GM21723 (cell line): Measurements from ENCODE around the gene CACNA1F.

ENCODE experiments used
- ATAC-seq: cut with Tn5 transposase; IDR thresholded peaks from one replicate; pipeline ENCODE4 v1.9.1; 2021; ENCODE audit warnings: mild to moderate bottlenecking, moderate library complexity; ENCODE audit not compliant: unreplicated experiment

Gene CACNA1F

GRCh38 chrX:49257846-49258748, 25.0 kb upstream of the CACNA1F start:
- ATAC-seq = no peak

DNA sequence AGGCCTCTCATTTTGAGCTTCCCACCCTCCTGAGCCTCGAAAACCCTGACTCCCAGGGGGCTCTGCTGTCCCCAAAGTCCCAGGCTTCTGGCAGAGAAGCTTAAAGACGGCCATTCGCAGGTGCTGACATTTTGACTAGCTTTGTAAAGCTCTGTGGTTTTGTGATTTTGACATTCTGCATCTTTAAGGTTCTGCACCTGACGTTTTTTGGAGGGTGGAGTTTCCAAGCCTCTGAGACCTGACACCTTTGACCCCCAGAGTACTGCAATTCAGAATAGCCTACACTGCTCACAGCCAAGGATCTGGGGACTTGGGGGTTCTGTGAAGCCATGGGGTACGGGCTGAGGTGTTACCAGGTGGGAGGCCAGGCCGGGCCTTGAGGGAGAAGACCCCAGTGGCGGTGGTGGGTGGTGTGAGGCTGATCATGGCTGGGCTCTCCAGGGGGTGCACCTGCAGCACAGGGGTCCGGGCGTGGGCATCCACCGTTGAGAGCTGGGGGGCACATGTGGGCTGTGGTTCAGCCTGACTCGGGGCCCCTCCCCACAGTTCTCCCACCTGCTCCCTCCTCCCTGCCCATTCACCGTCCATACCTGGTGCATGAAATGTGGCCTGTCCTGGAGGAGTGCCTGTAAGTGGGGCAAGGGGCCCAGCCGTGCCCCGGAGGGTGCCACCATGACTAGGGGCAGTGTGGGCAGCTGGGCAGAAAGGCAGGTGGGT, 24.1 kb upstream of the CACNA1F start:
- no peak for ATAC-seq

DNA sequence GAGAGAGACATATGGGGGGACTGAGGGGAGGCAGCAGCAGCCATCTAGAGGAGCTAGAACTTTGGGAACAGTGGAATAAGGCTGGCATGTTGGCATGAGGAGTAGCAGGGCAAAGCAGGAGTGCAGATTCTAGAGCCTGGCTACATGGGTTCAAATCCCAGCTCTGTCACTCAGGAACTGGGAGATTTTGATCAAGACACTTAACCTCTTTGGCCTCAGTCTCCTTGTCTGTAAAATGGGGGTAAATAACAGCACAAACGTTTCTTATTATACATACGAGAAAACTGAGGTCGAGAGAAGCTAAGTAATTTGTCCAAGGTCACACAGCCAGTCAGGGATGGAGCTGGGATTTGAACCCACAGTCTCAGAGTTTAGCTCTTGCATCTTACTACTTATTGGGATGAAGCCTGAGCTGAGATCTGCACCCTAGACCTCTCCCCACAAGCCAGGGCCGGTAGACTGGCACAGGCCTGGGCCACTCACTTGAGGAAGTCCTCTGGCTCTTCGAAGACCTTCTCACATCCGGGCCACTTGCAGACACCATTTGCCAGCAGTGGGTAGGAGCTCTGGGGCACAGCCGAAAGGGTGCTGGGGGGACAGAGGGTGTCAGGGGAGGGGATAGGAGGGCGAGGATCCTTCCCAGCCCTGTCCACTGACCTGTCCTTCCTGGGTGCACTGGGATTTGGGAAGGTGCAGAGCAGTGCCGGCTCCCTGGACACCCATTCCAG, 23.3 kb upstream of the CACNA1F start:
- ATAC-seq = no peak

- ATAC-seq = no peak
These were observed 21.5 kb upstream of the CACNA1F start for GRCh38 chrX:49254639-49255038.

GRCh38 chrX:49251325-49251724, 18.2 kb upstream of the CACNA1F start:
- no peak for ATAC-seq

DNA sequence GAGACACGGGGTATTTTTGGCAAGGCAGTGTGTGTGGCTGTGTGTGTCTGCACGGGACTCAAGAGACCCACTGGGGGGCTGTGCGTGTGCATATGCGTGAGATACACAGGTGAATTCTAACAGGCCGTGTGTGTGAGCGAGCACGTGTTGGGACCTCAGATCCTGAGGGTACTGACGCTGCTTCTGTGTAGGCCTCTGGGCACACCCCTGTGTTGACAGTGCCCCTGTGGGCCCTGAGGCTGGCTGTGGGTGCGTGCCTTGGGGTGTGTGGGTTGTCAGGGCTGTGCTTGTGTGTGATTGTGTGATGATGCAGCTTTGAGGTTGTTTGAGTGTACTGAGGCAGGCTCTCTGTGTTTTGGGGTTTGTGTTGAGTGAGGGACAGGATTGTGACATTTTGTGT, 17.4 kb upstream of the CACNA1F start:
- no peak for ATAC-seq

DNA sequence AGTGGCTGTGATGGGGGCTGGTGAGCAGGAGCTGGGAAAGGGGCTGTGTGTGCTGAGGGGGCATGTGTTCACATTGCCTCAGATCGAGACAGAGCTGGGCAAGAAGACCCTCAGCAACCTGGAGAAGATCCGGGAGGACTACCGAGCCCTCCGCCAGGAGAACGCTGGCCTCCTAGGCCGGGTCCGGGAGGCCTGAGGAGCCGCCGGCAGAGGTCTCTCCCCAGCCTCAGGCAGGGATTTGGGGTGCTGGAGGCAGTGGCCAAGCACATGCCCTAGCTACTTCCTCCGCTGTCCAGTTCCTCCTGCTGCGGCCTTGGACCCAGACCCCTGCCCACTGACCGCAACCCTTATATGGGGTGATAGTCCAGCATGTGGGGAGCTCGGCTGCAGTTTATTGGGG, 16.9 kb upstream of the CACNA1F start:
- ATAC-seq = no peak

DNA sequence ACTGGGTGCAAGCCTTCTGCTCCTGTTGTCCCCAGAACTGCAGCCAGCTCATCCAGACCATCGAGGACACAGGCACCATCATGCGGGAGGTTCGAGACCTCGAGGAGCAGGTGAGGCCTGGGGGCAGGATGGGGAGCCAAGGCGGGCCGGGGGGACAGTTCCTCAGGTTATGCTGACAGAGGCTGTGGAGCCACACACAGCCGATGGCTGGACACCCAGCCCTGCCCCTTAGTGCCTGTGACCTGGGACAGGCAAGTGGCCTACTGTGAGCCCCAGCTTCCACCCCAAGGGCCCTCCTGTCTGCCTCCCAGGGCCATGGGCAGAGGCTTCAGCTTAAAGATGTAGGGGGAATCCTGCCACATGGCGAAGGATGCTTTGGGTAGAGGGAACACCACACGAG, 16.5 kb upstream of the CACNA1F start:
- no peak for ATAC-seq

DNA sequence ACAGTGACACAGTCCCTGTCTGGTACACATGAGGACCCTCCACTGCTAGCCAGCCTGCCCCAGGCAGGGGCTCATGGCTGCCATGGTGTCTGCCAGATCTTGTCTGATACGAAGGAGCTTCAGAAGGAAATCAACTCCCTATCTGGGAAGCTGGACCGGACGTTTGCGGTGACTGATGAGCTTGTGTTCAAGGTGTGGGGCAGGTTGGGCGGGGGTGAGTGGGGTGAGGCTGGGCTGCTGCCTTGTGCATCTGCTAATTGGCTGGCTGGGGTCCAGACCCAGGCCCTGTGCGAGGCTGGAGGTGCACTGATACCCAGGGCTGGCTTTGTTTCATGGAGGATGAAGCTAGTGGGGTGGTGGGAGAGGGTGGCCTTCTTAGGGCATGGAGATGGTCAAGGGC, 15.9 kb upstream of the CACNA1F start:
- no peak for ATAC-seq

DNA sequence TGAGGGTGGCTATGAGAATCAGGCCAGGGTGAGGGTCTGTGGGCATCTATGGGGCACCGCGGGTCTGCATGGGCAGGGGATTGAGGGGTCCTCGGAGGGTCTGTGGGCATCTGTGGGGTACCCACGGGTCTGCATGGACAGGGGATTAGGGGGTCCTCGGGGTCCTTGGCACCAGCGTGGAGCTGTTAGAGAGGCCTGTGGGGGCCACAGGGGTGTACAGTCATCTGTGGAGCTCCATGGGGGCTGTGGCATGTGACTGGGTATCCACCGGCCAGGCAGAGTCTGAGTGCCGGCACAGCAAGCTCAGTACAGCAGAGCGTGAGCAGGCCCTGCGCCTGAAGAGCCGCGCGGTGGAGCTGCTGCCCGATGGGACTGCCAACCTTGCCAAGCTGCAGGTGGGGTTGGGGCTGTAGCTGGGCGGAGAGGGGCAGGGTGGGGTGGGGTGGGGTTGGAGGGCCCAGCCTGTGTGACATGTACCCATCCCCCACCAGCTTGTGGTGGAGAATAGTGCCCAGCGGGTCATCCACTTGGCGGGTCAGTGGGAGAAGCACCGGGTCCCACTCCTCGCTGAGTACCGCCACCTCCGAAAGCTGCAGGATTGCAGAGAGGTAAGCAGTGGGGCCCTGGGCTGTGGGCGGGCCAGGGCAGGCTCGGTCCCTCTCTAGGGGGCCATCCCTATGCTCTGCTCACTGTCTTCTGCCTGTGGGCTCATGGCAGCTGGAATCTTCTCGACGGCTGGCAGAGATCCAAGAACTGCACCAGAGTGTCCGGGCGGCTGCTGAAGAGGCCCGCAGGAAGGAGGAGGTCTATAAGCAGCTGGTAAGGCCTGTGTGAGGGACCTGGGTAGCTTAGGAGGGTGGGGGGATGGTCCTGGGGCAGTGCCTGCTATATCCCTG, 15.0 kb upstream of the CACNA1F start:
- ATAC-seq = no peak

DNA sequence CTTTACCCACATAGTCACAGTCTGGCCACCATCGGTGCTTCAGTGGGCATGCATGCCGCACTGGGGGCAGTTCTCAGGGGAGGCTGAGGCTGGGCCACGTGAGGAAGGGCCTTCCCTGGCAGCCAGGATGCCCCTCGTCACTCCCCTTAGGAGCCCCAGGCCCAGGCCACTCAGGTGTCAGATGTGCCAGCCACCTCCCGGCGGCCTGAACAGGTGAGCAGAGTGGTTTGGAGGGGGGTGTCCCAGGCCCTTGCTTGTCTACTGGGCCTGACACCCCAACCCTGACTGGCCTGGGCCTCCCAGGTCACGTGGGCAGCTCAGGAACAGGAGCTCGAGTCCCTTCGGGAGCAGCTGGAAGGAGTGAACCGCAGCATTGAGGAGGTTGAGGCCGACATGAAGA, 14.2 kb upstream of the CACNA1F start:
- ATAC-seq = no peak

DNA sequence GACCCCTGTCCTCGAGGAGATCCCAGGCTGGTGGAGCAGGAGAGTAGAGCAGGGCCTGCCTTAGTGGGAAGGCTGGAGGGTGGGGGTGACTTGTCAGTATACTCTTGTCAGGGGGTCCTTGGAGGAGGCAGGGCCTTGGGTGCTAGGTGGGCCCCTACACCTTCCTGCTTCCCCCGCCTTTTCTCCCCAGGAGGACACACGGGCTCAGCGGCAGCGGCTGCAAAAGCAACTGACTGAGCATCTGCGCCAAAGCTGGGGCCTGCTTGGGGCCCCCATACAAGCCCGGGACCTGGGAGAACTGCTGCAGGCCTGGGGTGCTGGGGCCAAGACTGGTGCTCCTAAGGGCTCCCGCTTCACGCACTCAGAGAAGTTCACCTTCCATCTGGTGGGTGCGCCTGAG, 13.4 kb upstream of the CACNA1F start:
- no peak for ATAC-seq

GRCh38 chrX:49244207-49244606, 11.1 kb upstream of the CACNA1F start:
- no peak for ATAC-seq

- ATAC-seq = no peak
These were observed 10.0 kb upstream of the CACNA1F start for GRCh38 chrX:49243166-49243565.

- no peak for ATAC-seq
These were observed 9.5 kb upstream of the CACNA1F start for GRCh38 chrX:49242545-49243066.

DNA sequence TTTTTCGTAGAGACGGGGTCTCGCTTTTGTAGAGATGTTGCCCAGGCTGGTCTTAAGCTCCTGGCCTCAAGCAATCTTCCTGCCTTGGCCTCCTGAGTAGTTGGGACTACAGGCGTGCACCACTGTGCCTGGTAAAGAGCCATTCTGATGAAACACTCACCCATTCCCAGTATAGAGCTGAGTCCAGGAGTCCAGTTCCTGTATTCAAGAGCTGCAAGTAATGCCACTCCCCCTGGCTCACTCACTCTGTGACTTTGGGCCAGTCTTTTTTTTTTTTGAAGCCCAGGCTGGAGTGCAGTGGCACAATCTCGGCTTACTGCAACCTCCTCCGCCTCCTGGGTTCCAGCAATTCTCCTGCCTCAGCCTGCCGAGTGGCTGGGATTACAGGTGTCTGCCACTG, 5.6 kb upstream of the CACNA1F start:
- ATAC-seq = no peak

GRCh38 chrX:49237060-49237459, 3.9 kb upstream of the CACNA1F start:
- ATAC-seq = no peak

GRCh38 chrX:49233887-49234555, 881 bp upstream of the CACNA1F start:
- no peak for ATAC-seq

DNA sequence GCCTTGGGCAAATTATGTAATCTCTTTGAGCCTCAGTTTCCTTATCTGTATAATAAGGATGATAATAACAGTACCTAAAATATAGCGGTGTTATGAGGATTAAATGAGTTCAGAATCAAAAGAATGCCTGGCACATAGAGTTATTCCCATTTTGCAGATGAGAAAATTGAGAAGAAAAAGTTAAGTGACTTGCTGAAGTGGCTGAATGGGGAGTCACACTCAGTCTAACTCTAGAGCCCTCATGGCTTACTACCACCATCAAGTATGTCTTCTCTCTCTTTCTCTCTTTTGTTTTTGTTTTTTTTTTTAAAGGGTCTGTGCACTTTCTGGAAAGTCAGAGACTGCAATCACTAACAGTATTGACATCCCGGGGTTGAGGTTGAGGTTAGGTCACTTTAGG, 615 bp downstream of the CACNA1F start:
- ATAC-seq = no peak
